ENCODE results near the gene BRSK1. TPM values are rescaled to one million over a fixed set of nuclear protein-coding genes. Genes with fewer than 3 reads are reported as not detected.

The BRSK1 gene
- total RNA-seq, 1 experiment from 2014 or later, result 5.7 TPM

GRCh38 chr19:55352549-55353145 lies 68.8 kb downstream of the BRSK1 start:
- DNase-seq (ENCODE audit: low read depth), result no peak

- no peak for DNase-seq (ENCODE audit: low read depth)
Observed at GRCh38 chr19:55353356-55353802, 69.6 kb downstream of the BRSK1 start.

DNA sequence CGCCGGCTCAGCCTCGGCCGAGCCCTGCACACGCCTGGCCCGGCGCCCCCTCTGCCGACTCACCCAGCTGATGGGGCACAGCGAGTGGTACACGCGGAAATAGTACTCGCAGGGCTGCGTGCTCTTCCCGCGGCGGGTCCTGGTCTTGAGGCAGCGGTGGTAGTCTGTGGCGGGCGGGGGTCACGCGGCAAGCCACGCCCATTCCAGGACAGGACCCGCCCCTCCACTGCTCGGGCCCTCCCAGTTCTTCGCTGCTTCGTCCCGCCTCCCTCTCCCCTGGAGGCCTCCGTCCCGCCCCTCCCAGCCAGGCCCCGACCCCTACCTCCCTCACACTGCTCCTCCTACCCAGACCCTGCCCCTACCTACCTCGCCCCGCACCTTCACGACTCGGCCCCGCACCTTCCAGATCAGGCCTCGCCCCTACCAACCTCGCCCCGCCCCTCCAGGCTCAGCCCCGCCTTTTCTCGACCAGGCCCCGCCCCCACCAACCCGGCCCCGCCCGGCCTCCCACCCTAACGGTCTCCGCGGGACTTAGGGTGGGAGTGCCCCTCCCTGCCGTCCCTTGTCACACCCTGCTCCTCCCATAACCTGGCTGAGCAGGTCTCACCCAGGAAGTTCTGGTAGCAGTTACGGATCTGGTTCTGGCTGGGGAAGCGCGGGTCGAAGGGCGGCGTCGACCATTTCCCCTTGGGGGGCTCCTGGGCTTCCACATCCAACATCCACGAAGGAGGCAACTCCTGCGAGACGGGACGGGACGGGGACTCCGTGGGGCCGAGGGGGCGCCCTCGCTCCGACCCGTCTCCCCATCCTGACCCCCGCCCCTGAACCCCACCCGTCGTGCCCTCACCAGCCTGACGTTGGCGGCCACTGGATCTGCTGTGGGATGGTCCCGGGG lies 70.3 kb downstream of the BRSK1 start:
- DNase-seq (ENCODE audit: low read depth), result no peak

GRCh38 chr19:55354698-55355212 lies 71.0 kb downstream of the BRSK1 start, which contains the start of gene COX6B2:
Gene COX6B2, minus strand, starts transcription at chr19:55354719. Its CDS starts 198 bp downstream, at chr19:55354521.
- no peak for DNase-seq (ENCODE audit: low read depth)

GRCh38 chr19:55355213-55355821 lies 71.5 kb downstream of the BRSK1 start:
- no peak for DNase-seq (ENCODE audit: low read depth)

DNA sequence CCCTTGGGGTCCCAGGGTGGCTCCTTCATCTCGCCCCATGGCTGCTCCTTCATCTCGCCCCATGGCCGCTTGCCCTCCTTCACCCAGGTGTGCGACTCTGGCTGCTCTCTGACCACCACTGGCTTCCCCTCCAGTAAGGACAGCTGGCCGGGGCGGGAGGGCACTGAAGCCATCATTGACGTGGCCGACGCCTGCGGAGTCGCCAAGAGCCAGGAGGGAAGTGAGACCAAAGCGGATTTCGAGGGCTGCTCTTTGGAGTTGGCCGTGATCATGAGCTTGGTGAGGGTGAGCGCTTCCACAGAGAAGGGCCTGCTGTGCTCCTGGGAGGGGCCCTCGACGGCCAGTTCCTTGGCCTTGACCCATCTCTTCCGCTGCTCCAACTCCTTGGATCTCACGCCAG lies 74.7 kb downstream of the BRSK1 start:
- no peak for DNase-seq (ENCODE audit: low read depth)

DNA sequence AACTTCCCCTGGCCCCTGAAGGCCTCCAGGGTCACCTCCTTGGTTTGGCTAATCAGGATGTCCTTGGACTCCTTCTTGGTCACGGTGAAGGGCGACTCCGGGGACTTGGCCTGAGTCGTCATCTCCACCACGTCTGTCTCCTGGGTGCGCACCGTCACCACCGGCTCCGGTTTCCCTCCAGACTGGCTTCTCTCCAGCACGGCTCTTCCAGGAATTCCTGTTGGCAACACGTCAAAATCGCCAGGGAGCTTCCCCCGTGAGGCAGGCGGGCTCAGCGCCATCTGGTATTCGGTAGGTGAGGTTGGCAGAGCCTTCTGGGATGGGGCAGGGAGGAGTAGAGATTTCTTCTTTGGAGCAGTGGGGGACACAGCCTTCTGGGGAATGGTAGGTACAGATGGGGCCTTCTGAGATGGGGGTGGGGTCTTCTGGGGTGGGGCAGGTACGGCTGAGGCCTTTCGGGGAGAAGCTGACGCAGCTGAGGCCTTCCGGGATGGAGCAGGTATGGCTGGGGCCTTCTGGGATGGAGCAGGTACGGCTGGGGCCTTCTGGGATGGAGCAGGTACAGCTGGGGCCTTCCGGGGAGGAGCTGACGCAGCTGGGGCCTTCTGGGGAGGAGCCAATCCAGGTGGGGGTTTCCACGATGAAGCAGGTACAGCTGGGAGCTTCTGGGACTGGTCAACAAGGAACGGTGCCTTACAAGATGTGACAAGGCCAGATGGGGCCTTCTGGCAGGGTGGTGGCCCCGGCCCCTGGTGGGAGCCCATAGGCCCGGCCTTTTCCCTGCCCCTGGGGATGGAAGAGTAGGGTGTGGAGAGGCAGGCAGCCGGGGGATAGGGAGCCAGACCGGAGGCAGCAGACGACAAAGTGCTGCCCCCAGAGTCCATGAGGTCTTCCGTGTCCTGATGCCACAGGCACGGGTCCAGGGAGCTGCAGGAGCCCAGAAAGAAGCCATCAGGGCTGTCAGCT lies 75.4 kb downstream of the BRSK1 start:
- no peak for DNase-seq (ENCODE audit: low read depth)

GRCh38 chr19:55360902-55361301 lies 77.1 kb downstream of the BRSK1 start:
- DNase-seq (ENCODE audit: low read depth), result no peak

Other genes starting within 250 kb of the BRSK1 start
- gene GP6, start 245.7 kb upstream of the BRSK1 start, total RNA-seq (2014; rRNA removed), result not detected in 2 replicates
- gene RDH13, start 220.8 kb upstream of the BRSK1 start, total RNA-seq (2014; rRNA removed), result 6.5 and 8.7 TPM in 2 replicates
- 2.0 and 2.2 TPM in 2 replicates for gene EPS8L1, start 208.1 kb upstream of the BRSK1 start, total RNA-seq (2014; rRNA removed)
- 78.0 and 90.4 TPM in 2 replicates for gene PPP1R12C, start 166.4 kb upstream of the BRSK1 start, total RNA-seq (2014; rRNA removed)
- 52.6 and 73.4 TPM in 2 replicates for gene TNNT1, start 134.8 kb upstream of the BRSK1 start, total RNA-seq (2014; rRNA removed)
- 0.26 and 0.92 TPM in 2 replicates for gene TNNI3, start 126.3 kb upstream of the BRSK1 start, total RNA-seq (2014; rRNA removed)
- gene DNAAF3, start 117.4 kb upstream of the BRSK1 start, total RNA-seq (2014; rRNA removed), result 0.90 and 1.3 TPM in 2 replicates
- gene SYT5, start 103.7 kb upstream of the BRSK1 start, total RNA-seq (2014; rRNA removed), result not detected in 2 replicates
- 0.19 and 0.29 TPM in 2 replicates for gene PTPRH, start 74.5 kb upstream of the BRSK1 start, total RNA-seq (2014; rRNA removed)
- gene TMEM86B, start 55.2 kb upstream of the BRSK1 start, total RNA-seq (2014; rRNA removed), result 0.98 and 1.5 TPM in 2 replicates
- 57.1 and 61.4 TPM in 2 replicates for gene PPP6R1, start 25.0 kb upstream of the BRSK1 start, total RNA-seq (2014; rRNA removed)
- 45.7 and 49.8 TPM in 2 replicates for gene HSPBP1, start 3.9 kb upstream of the BRSK1 start, total RNA-seq (2014; rRNA removed)
- not detected in 2 replicates for gene TMEM150B, start 41.3 kb downstream of the BRSK1 start, total RNA-seq (2014; rRNA removed)
- gene KMT5C, start 55.9 kb downstream of the BRSK1 start, total RNA-seq (2014; rRNA removed), result 14.8 and 16.9 TPM in 2 replicates
- not detected in 2 replicates for gene COX6B2, start 70.7 kb downstream of the BRSK1 start, total RNA-seq (2014; rRNA removed)
- gene GARIN5B, start 79.3 kb downstream of the BRSK1 start, total RNA-seq (2014; rRNA removed), result not detected in 2 replicates
- 1.7 and 2.1 TPM in 2 replicates for gene IL11, start 86.5 kb downstream of the BRSK1 start, total RNA-seq (2014; rRNA removed)
- gene TMEM190, start 92.8 kb downstream of the BRSK1 start, total RNA-seq (2014; rRNA removed), result not detected in 2 replicates
- 0.32 TPM in 1 of 2 replicates, not detected in the other for gene TMEM238, start 100.3 kb downstream of the BRSK1 start, total RNA-seq (2014; rRNA removed)
- gene RPL28, start 101.9 kb downstream of the BRSK1 start, total RNA-seq (2014; rRNA removed), result 306 and 535 TPM in 2 replicates
- gene UBE2S, start 123.8 kb downstream of the BRSK1 start, total RNA-seq (2014; rRNA removed), result 254 and 267 TPM in 2 replicates
- 0.06 TPM in 1 of 2 replicates, not detected in the other for gene SHISA7, start 159.3 kb downstream of the BRSK1 start, total RNA-seq (2014; rRNA removed)
- 89.8 and 90.2 TPM in 2 replicates for gene ISOC2, start 177.6 kb downstream of the BRSK1 start, total RNA-seq (2014; rRNA removed)
- gene C19orf85, start 180.8 kb downstream of the BRSK1 start, total RNA-seq (2014; rRNA removed), result not detected in 2 replicates
- gene ZNF628, start 192.6 kb downstream of the BRSK1 start, total RNA-seq (2014; rRNA removed), result 2.7 and 9.2 TPM in 2 replicates
- gene NAT14, start 201.2 kb downstream of the BRSK1 start, total RNA-seq (2014; rRNA removed), result 23.7 and 25.8 TPM in 2 replicates
- gene SSC5D, start 204.4 kb downstream of the BRSK1 start, total RNA-seq (2014; rRNA removed), result 0.34 and 0.45 TPM in 2 replicates

Data from LHCN-M2 (cell line).